ACHN (cell line): ENCODE measurements around the gene ACTR3.
"Not testable (repeated sequence)": the region's sequence is repeated elsewhere in the genome, so short reads cannot be mapped to it uniquely, and the experiment has no call there.

Source experiments
- DNase-seq: peaks from one replicate; pipeline ENCODE4 v3.0.0-alpha.2; 2015
- in situ Hi-C: cut with HindIII; loops from 2 replicates; pipeline ENCODE4 v1.10.0; 2017; ENCODE audit warnings: low sequenced_read_pairs, low pct_ligation_motif_present, low pct_unique_long_range_greater_than_20kb

The ACTR3 gene

GRCh38 chr2:113937501-113937900, 47.6 kb downstream of the ACTR3 start:
- in situ Hi-C loops = no loop called here
- no peak for DNase-seq

GRCh38 chr2:113940891-113941290, 51.0 kb downstream of the ACTR3 start:
- in situ Hi-C loops = no loop called here
- DNase-seq = no peak

DNA sequence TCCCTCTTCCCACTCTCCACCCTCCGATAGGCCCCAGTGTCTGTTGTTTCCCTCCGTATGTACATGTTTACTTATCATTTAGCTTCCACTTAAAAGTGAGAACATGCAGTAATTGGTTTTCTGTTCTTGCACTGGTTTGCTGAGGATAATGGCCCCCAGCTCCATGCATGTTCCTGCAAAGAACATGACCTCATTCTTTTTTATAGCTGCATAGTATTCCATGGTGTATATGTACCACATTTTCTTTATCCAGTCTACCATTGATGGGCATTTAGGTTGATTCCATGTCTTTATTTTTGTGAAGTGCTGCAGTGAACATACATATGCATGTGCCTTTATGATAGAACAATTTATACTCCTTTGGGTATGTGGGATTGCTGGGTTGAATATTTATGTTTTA, 55.9 kb downstream of the ACTR3 start:
- in situ Hi-C loops = not testable (repeated sequence)

GRCh38 chr2:113950906-113951305, 61.0 kb downstream of the ACTR3 start:
- DNase-seq, in situ Hi-C loops: not testable (repeated sequence)

More for the DNA sequence above, 55.9 kb downstream of the ACTR3 start:
- not testable (repeated sequence) for DNase-seq

DNA sequence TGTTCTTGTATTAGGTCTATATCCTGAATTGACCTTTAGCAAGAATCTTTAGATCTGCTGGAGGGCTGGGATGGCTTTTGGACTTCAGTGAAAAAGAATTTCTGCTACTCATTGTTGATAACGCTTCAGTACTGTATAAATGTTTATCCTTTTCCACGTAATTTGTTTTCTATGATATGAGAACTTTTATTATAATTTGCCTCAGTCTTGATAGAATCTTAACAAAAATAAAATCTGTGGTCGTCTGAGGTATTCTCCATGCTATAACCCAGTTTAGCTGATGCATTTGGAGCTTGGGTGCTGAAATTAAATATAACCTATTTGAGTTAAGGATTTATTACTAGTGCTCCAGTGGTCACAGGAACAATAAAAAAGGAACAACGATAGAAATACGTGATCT, 71.1 kb downstream of the ACTR3 start:
- in situ Hi-C loops = no loop called here
- DNase-seq = no peak

GRCh38 chr2:113962692-113963480, 73.0 kb downstream of the ACTR3 start:
- in situ Hi-C loops = no loop called here
- DNase-seq = no peak

DNA sequence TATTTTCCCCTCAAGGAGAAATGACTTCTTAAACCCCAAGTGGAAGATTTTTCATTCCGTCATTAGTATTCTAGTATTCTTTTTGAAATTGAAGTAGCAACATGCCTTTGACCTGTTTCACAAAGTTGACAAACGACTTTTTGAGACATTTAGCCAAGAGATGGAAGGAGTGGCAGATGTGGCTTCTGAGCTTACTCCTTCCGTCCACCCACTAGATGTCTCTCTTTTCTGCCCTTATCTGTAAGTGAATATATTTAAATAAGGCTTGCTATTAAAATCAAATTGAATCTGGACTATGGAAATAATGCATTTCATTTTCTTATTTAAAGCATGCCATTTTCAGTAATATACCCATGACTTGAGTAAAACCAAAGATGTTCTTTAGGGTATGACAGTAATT, 74.1 kb downstream of the ACTR3 start:
- in situ Hi-C loops = no loop called here

DNA sequence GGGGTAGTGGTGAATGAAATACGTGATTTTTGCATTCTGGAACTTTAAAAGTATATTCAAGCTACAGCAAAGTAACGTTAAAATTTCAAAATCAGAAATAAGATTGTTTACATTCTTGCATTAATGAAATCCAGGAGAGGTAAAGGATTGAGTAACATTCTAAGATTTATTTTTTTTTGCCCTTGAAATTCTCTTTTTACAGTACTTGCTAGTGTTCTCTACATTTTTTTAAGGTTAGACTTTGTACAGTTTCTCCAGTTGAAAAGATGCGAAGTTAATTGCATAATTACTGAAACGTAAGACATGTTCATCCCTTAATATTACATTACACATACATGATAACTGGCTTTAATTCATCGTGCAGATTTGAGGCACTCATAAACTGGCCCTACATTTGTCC, 74.5 kb downstream of the ACTR3 start:
- in situ Hi-C loops = no loop called here
- no peak for DNase-seq

More for the DNA sequence above, 74.1 kb downstream of the ACTR3 start:
- no peak for DNase-seq

DNA sequence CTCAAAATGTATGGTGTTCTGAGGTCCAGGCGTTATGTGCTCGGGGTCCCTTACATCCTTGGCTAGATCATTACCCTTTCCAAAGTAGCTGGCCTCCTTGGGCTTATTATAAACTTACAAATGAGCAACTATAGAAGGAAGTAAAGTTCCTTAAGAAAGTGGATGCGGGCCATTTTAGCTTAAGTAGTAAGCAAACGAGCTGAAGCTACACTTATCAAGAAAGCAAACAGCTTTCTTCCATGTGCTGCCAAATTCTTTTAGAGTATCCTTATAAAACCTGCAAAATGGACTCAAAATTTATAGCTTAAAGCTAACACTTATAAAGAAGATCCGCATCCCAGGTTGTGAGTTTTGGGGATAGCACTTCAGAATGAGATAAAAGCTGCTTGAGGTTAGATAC, 75.3 kb downstream of the ACTR3 start:
- in situ Hi-C loops = no loop called here
- no peak for DNase-seq

- DNase-seq = peak; percentile 62
- in situ Hi-C loops = no loop called here
Measured at GRCh38 chr2:113965644-113966043, 75.8 kb downstream of the ACTR3 start.

GRCh38 chr2:113966171-113966570, 76.3 kb downstream of the ACTR3 start:
- DNase-seq = no peak
- in situ Hi-C loops = no loop called here

GRCh38 chr2:113966832-113967231, 76.9 kb downstream of the ACTR3 start:
- in situ Hi-C loops = no loop called here
- DNase-seq = no peak

- in situ Hi-C loops = no loop called here
- DNase-seq = no peak
Measured at GRCh38 chr2:113967272-113967671, 77.4 kb downstream of the ACTR3 start.

GRCh38 chr2:113972766-113973165, 82.9 kb downstream of the ACTR3 start:
- in situ Hi-C loops = no loop called here
- DNase-seq = no peak

GRCh38 chr2:113973810-113974209, 83.9 kb downstream of the ACTR3 start:
- DNase-seq = no peak
- in situ Hi-C loops = no loop called here

- in situ Hi-C loops = no loop called here
- DNase-seq = no peak
Measured at GRCh38 chr2:113974727-113975126, 84.8 kb downstream of the ACTR3 start.

DNA sequence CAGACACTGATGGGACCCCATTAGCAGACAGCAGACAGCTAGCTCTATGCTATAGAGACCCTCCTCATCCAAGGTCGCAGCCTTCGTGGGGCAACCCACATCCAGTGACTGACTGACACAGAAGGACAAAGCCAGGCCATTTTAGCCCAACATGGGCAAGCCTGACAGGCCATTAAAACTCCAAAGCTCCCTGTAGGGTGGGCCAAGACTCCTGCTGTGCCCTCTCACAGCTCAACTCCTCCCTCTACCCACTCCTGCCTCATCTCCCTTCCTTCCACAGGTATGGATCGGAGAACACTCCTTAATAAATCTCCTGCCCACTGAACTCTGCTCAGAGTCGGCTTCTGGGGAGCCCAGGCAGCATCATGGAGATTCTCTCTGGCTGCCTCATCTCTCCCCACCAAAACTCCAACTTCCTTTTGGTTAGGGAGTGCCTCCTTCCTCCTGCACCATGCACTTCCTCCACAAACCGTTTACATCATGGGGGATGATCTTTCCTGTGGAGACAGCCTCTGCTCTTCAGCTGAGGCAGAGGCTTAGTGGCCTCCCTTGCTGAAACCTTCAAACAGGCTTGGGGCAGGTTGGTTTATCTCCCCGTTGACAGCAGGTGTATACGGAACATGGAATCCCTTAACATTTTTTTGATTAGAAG, 86.5 kb downstream of the ACTR3 start:
- in situ Hi-C loops = no loop called here
- no peak for DNase-seq

GRCh38 chr2:113977060-113977659, 87.3 kb downstream of the ACTR3 start:
- in situ Hi-C loops = no loop called here
- DNase-seq = no peak

GRCh38 chr2:113977660-113978523, 88.0 kb downstream of the ACTR3 start:
- in situ Hi-C loops = no loop called here
- DNase-seq = peak; percentile 12
